Right lobe of liver (tissue), 6 donors: ENCODE data around the gene NANS. TPM values are rescaled to one million over a fixed set of nuclear protein-coding genes. Genes with fewer than 3 reads are reported as not detected.
A peak's percentile ranks its signal among the peaks of the same experiment; 100 is the strongest.

Experiments
- ATAC-seq, 4 donors: fragments of 200-7000 bp; cut with Tn5 transposase; one replicate each; pipeline ENCODE4 v1.9.1; 2020; ENCODE audit warnings: mild to moderate bottlenecking in 4 of 4, moderate library complexity in 4 of 4
- DNase-seq, 3 donors: peaks; one replicate each; pipeline ENCODE4 v3.0.0-alpha.2; 2020
- H3K27ac ChIP-seq, 3 donors: fragments of 200-600 bp; one replicate each; pipeline ENCODE4 v1.8.0; 2022
- H3K27me3 ChIP-seq, 2 donors: fragments of 200-600 bp; one replicate each; pipeline ENCODE4 v1.8.0; 2022
- H3K36me3 ChIP-seq, 4 donors: fragments of 200-600 bp; sonication (generic) in 1 of 4; one replicate each; pipeline versions ENCODE4 v1.5.1 to v1.8.0; 2017 to 2022; ENCODE audit warnings: control low read depth in 1 of 4
- H3K4me1 ChIP-seq, 4 donors: fragments of 200-600 bp; sonication (generic) in 1 of 4; one replicate each; pipeline versions ENCODE4 v1.5.1 to v1.8.0; 2017 to 2022; ENCODE audit warnings: control low read depth in 1 of 4
- H3K4me3 ChIP-seq, 3 donors: fragments of 200-600 bp; one replicate each; pipeline ENCODE4 v1.8.0; 2022
- H3K9me3 ChIP-seq, 4 donors: fragments of 200-600 bp; sonication (generic) in 1 of 4; one replicate each; pipeline versions ENCODE4 v1.5.1 to v1.8.0; 2017 to 2022; ENCODE audit warnings: control low read depth in 1 of 4
- CTCF ChIP-seq, 4 donors: fragments of 200-600 bp in 3 of 4; fragments of 450-650 bp in 1 of 4; IDR thresholded peaks; one replicate each; pipeline versions ENCODE4 v1.5.1 to v1.8.0; 2016 to 2022; ENCODE audit warnings: antibody characterized with exemption in 4 of 4, mild to moderate bottlenecking in 2 of 4
- POLR2A ChIP-seq: fragments of 450-650 bp; IDR thresholded peaks from one replicate; pipeline ENCODE4 v1.6.1; 2017; ENCODE audit warnings: antibody characterized with exemption, mild to moderate bottlenecking
- WGBS: methylation state at CpG from one replicate; pipeline ENCODE4 v1.1.6; 2018; ENCODE audit warnings: low coverage, low lambda C conversion rate; ENCODE audit not compliant: insufficient coverage; ENCODE audit errors: missing lambda C conversion rate; 5-methylcytosine and 5-hydroxymethylcytosine counted together
- intact Hi-C, 2 donors: fragments of 100-400 bp; cut with DNase I; formaldehyde crosslinking; loops; one replicate each; pipeline versions ENCODE4 v1.11.2 to v1.14.1; 2022
- total RNA-seq, 6 experiments: library from RNA; depleted of rRNA in 2 of 6; stranded (reverse); fragments of >200 nt in 2 of 6; fragmentation: NEBNext Ultra II Directional in 3 of 6; extraction: Animal tissue kit (Norgen Biotek cat#: 25700) in 3 of 6; gene quantifications; one replicate each; pipeline versions ENCODE4 v1.1.0 to v1.2.4, GENCODE V29; 2016 to 2023
- donor health status: DM: no; HTN: yes; CAD: no.
- donor health status: DM: no; HTN: no; CAD: no.
- donor health status: DM: no; HTN: no; CAD: no.
- donor health status: DM: no; HTN: yes; CAD: no.
- donor health status: DM: no; HTN: yes; CAD: no.

The NANS gene
- total RNA-seq, 6 experiments from 2014 or later, result 16.4 to 43.2 (median 30.2) TPM

- intact Hi-C loops, result no loop called here
- peaks cover 0 to 2% (median under 1%) of the 10 kb centered on the region in 4 donors for H3K4me1 ChIP-seq
- no peaks in the 10 kb centered on the region for H3K9me3 ChIP-seq
- H3K27ac ChIP-seq, result no peak overlapping the region
- no peaks in the 10 kb centered on the region for H3K27me3 ChIP-seq
- WGBS, result 94% methylated on average over 13 of the region's 17 CpGs
- TF ChIP-seq POLR2A (no peak), CTCF (IDR thresholded peaks at IDR 0.05) (no peak)
- ATAC-seq (no peak), DNase-seq (peak in 1 of 3 donors; percentile 30)
- H3K4me3 ChIP-seq, result no peak overlapping the region
- H3K36me3 ChIP-seq, result peaks cover 0 to 7% (median 3%) of the 10 kb centered on the region in 4 donors
Observed at GRCh38 chr9:98091735-98092612, 35.4 kb downstream of the NANS start.

GRCh38 chr9:98092613-98092931 lies 36.0 kb downstream of the NANS start:
- Histone ChIP-seq H3K4me1 (peaks cover 0 to 8% (median 3%) of the 10 kb centered on the region in 4 donors), H3K27me3 (no peaks in the 10 kb centered on the region), H3K4me3 (no peak overlapping the region), H3K36me3 (peaks cover 0 to 9% (median 4%) of the 10 kb centered on the region in 4 donors), H3K27ac (no peak overlapping the region), H3K9me3 (no peaks in the 10 kb centered on the region)
- ATAC-seq (no peak), DNase-seq (peak in 1 of 3 donors; percentile 11)
- TF ChIP-seq POLR2A, result no peak
- no peak for TF ChIP-seq CTCF (IDR thresholded peaks at IDR 0.05)
- 85% methylated on average over 6 of the region's 11 CpGs for WGBS
- intact Hi-C loops, result no loop called here

GRCh38 chr9:98094316-98094715 lies 37.8 kb downstream of the NANS start:
- 85% methylated on average over 3 of the region's 4 CpGs for WGBS

GRCh38 chr9:98094851-98095250 lies 38.3 kb downstream of the NANS start:
- Histone ChIP-seq H3K4me3 (no peak overlapping the region), H3K27me3 (no peaks in the 10 kb centered on the region), H3K27ac (no peak overlapping the region), H3K36me3 (peaks cover 0 to 25% (median 13%) of the 10 kb centered on the region in 4 donors), H3K9me3 (no peaks in the 10 kb centered on the region), H3K4me1 (peaks cover 0 to 9% (median 3%) of the 10 kb centered on the region in 4 donors)
- no peak for DNase-seq
- WGBS, result 98% methylated on average over 7 of the region's 16 CpGs
- no peak for TF ChIP-seq POLR2A
- no peak for TF ChIP-seq CTCF (IDR thresholded peaks at IDR 0.05)
- intact Hi-C loops, result no loop called here
- ATAC-seq, result peak in 1 of 4 donors; percentile 20

More at GRCh38 chr9:98094316-98094715, 37.8 kb downstream of the NANS start:
- H3K4me1 ChIP-seq, result peaks cover 0 to 9% (median 3%) of the 10 kb centered on the region in 4 donors
- H3K9me3 ChIP-seq, result no peaks in the 10 kb centered on the region
- no peak overlapping the region for H3K27ac ChIP-seq
- DNase-seq, result no peak
- intact Hi-C loops, result no loop called here
- TF ChIP-seq CTCF (IDR thresholded peaks at IDR 0.05) (no peak), POLR2A (no peak)
- peaks cover 0 to 20% (median 11%) of the 10 kb centered on the region in 4 donors for H3K36me3 ChIP-seq
- no peak overlapping the region for H3K4me3 ChIP-seq
- peak in 1 of 4 donors; percentile 10 for ATAC-seq
- no peaks in the 10 kb centered on the region for H3K27me3 ChIP-seq
